ENCODE results near the gene RRP1B. TPM values are rescaled to one million over a fixed set of nuclear protein-coding genes. Genes with fewer than 3 reads are reported as not detected.

RRP1B gene
- total and polyA plus RNA-seq, 2 experiments from 2014 or later, result 13.6 to 15.0 TPM

GRCh38 chr21:43739621-43740435 lies 80.5 kb downstream of the RRP1B start:
- no peak overlapping the region for H2AFZ ChIP-seq
- peaks cover 5% of the 10 kb centered on the region for H3K36me3 ChIP-seq (ENCODE audit: low read depth)
- H3K27ac ChIP-seq, result no peak overlapping the region
- no peaks in the 10 kb centered on the region for H3F3A ChIP-seq (ENCODE audit: insufficient read depth)
- no peaks in the 10 kb centered on the region for H3K9me3 ChIP-seq (ENCODE audit: low read depth)
- H4K20me1 ChIP-seq (ENCODE audit: insufficient read depth), result no peaks in the 10 kb centered on the region
- no peak overlapping the region for H3K4me2 ChIP-seq (ENCODE audit: unreplicated experiment)
- no peak overlapping the region for H3K9ac ChIP-seq
- no peaks in the 10 kb centered on the region for H3K27me3 ChIP-seq (replicated peaks; ENCODE audit: insufficient read depth)
- H3K9me2 ChIP-seq (ENCODE audit: insufficient read depth), result no peaks in the 10 kb centered on the region
- TF ChIP-seq EZH2 (IDR thresholded peaks at IDR 0.05; ENCODE audit: insufficient read depth, poor library complexity, severe bottlenecking) (no peak), EZH2phosphoT487 (IDR thresholded peaks at IDR 0.05; ENCODE audit: insufficient read depth, low read depth) (no peak)
- H3K79me2 ChIP-seq (ENCODE audit: insufficient read depth), result peaks cover 36% of the 10 kb centered on the region
- WGBS, 2 experiments (ENCODE audit: low coverage in 1 of 2, low lambda C conversion rate in 2 of 2, missing lambda C conversion rate in 2 of 2), result 93 to 94% methylated on average over 23 to 25 of the region's 25 CpGs
- in situ Hi-C loops (cut with MboI), result no loop called here
- no peaks in the 10 kb centered on the region for H3K4me1 ChIP-seq (ENCODE audit: insufficient read depth)
- H3K4me3 ChIP-seq, result no peak overlapping the region
- DNase-seq, result no peak

GRCh38 chr21:43740497-43741156 lies 81.3 kb downstream of the RRP1B start:
- Histone ChIP-seq H3K9me3 (ENCODE audit: low read depth) (no peaks in the 10 kb centered on the region), H3K9me2 (ENCODE audit: insufficient read depth) (no peaks in the 10 kb centered on the region), H3K79me2 (ENCODE audit: insufficient read depth) (peaks cover 28% of the 10 kb centered on the region), H3K9ac (no peak overlapping the region), H3K36me3 (ENCODE audit: low read depth) (peaks cover 8% of the 10 kb centered on the region), H3K4me2 (ENCODE audit: unreplicated experiment) (no peak overlapping the region), H3K27me3 (replicated peaks; ENCODE audit: insufficient read depth) (no peaks in the 10 kb centered on the region), H3K4me1 (ENCODE audit: insufficient read depth) (no peaks in the 10 kb centered on the region), H3F3A (ENCODE audit: insufficient read depth) (no peaks in the 10 kb centered on the region), H3K27ac (no peak overlapping the region), H2AFZ (no peak overlapping the region), H4K20me1 (ENCODE audit: insufficient read depth) (no peaks in the 10 kb centered on the region), H3K4me3 (no peak overlapping the region)
- WGBS, 2 experiments (ENCODE audit: low coverage in 1 of 2, low lambda C conversion rate in 2 of 2, missing lambda C conversion rate in 2 of 2), result 56 to 63% methylated on average over 23 to 25 of the region's 25 CpGs
- TF ChIP-seq EZH2 (IDR thresholded peaks at IDR 0.05; ENCODE audit: insufficient read depth, poor library complexity, severe bottlenecking), result no peak
- TF ChIP-seq EZH2phosphoT487 (IDR thresholded peaks at IDR 0.05; ENCODE audit: insufficient read depth, low read depth), result no peak
- in situ Hi-C loops (cut with MboI), result no loop called here
- DNase-seq, result peak; percentile 53

GRCh38 chr21:43741423-43742096 lies 82.2 kb downstream of the RRP1B start:
- no peaks in the 10 kb centered on the region for H3F3A ChIP-seq (ENCODE audit: insufficient read depth)
- in situ Hi-C loops (cut with MboI), result no loop called here

DNA sequence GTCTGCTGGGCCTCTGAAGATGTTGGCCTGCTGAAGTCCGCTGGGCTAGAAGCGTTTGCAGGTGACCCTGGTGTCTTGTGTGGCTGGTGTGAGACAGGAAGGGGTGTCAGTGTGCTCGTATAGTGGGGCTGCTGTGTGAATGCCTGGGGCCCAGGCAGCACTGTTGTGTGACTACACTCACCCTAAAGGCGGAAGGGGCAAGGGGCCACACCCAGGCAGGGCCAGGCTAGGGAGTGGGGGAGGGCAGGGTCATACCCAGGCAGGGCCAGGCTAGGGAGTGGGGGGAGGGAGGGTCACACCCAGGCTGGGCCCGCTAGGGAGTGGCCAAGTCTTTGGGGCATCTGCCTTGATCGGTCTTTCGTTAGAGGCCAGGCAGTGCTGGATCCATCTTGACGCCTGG lies 84.6 kb downstream of the RRP1B start:
- Histone ChIP-seq H3K36me3 (ENCODE audit: low read depth) (peaks cover 17% of the 10 kb centered on the region), H3K9ac (no peak overlapping the region), H4K20me1 (ENCODE audit: insufficient read depth) (no peaks in the 10 kb centered on the region), H3K4me1 (ENCODE audit: insufficient read depth) (no peaks in the 10 kb centered on the region), H3K79me2 (ENCODE audit: insufficient read depth) (no peaks in the 10 kb centered on the region), H3F3A (ENCODE audit: insufficient read depth) (no peaks in the 10 kb centered on the region), H3K27me3 (replicated peaks; ENCODE audit: insufficient read depth) (no peaks in the 10 kb centered on the region), H3K4me2 (ENCODE audit: unreplicated experiment) (no peak overlapping the region), H3K9me2 (ENCODE audit: insufficient read depth) (no peaks in the 10 kb centered on the region), H3K4me3 (no peak overlapping the region), H3K27ac (no peak overlapping the region), H2AFZ (no peak overlapping the region), H3K9me3 (ENCODE audit: low read depth) (no peaks in the 10 kb centered on the region)
- in situ Hi-C loops (cut with MboI), result no loop called here
- TF ChIP-seq EZH2phosphoT487 (IDR thresholded peaks at IDR 0.05; ENCODE audit: insufficient read depth, low read depth) (no peak), EZH2 (IDR thresholded peaks at IDR 0.05; ENCODE audit: insufficient read depth, poor library complexity, severe bottlenecking) (no peak)
- WGBS, 2 experiments (ENCODE audit: low coverage in 1 of 2, low lambda C conversion rate in 2 of 2, missing lambda C conversion rate in 2 of 2), result 98 to 99% methylated on average over 7 of the region's 8 CpGs
- DNase-seq, result no peak

More at GRCh38 chr21:43741423-43742096, 82.2 kb downstream of the RRP1B start:
- H3K27ac ChIP-seq, result no peak overlapping the region
- H3K9ac ChIP-seq, result no peak overlapping the region
- H3K27me3 ChIP-seq (replicated peaks; ENCODE audit: insufficient read depth), result no peaks in the 10 kb centered on the region
- no peak for DNase-seq
- H3K79me2 ChIP-seq (ENCODE audit: insufficient read depth), result peaks cover 19% of the 10 kb centered on the region
- H3K4me2 ChIP-seq (ENCODE audit: unreplicated experiment), result no peak overlapping the region
- TF ChIP-seq EZH2phosphoT487 (IDR thresholded peaks at IDR 0.05; ENCODE audit: insufficient read depth, low read depth) (no peak), EZH2 (IDR thresholded peaks at IDR 0.05; ENCODE audit: insufficient read depth, poor library complexity, severe bottlenecking) (no peak)
- no peaks in the 10 kb centered on the region for H3K9me3 ChIP-seq (ENCODE audit: low read depth)
- 85 to 92% methylated on average over 16 to 24 of the region's 28 CpGs for WGBS, 2 experiments (ENCODE audit: low coverage in 1 of 2, low lambda C conversion rate in 2 of 2, missing lambda C conversion rate in 2 of 2)
- no peak overlapping the region for H2AFZ ChIP-seq
- no peaks in the 10 kb centered on the region for H3K4me1 ChIP-seq (ENCODE audit: insufficient read depth)
- no peaks in the 10 kb centered on the region for H4K20me1 ChIP-seq (ENCODE audit: insufficient read depth)
- no peak overlapping the region for H3K4me3 ChIP-seq
- H3K36me3 ChIP-seq (ENCODE audit: low read depth), result peaks cover 13% of the 10 kb centered on the region
- no peaks in the 10 kb centered on the region for H3K9me2 ChIP-seq (ENCODE audit: insufficient read depth)
